Cardiac septum (tissue), 1 donor: ENCODE measurements around the gene TMTC3. TPM values are rescaled to one million over a fixed set of nuclear protein-coding genes. Genes with fewer than 3 reads are reported as not detected.
"Not testable (repeated sequence)": the region's sequence is repeated elsewhere in the genome, so short reads cannot be mapped to it uniquely, and the experiment has no call there.

Experiments used
- DNase-seq: peaks from one replicate; pipeline ENCODE4 v3.0.0-alpha.2; 2020; ENCODE audit warnings: low spot score
- intact Hi-C: fragments of 100-400 bp; cut with DNase I; formaldehyde crosslinking; loops from one replicate; pipeline ENCODE4 v1.14.0; 2022
- long read RNA-seq: library from polyadenylated mRNA; unstranded; transcript quantifications from one replicate; pipeline ENCODE4 v2.0.0, GENCODE V29; 2021
- total RNA-seq: library from RNA; stranded (reverse); fragmentation: NEBNext Ultra II Directional; extraction: Animal tissue kit (Norgen Biotek cat#: 25700); gene quantifications from one replicate; pipeline ENCODE4 v1.2.1, GENCODE V29; 2021
- donor health status: DM: no; HTN: no; CAD: no.

The TMTC3 gene
- 12.2 TPM for total RNA-seq
- long read RNA-seq, full-length matches to known transcripts, result 1 of 3 reads
- long read RNA-seq, partial matches to known transcripts, result 1 of 3 reads
- long read RNA-seq, other reads (novel, unspliced or antisense), result 1 of 3 reads

DNA sequence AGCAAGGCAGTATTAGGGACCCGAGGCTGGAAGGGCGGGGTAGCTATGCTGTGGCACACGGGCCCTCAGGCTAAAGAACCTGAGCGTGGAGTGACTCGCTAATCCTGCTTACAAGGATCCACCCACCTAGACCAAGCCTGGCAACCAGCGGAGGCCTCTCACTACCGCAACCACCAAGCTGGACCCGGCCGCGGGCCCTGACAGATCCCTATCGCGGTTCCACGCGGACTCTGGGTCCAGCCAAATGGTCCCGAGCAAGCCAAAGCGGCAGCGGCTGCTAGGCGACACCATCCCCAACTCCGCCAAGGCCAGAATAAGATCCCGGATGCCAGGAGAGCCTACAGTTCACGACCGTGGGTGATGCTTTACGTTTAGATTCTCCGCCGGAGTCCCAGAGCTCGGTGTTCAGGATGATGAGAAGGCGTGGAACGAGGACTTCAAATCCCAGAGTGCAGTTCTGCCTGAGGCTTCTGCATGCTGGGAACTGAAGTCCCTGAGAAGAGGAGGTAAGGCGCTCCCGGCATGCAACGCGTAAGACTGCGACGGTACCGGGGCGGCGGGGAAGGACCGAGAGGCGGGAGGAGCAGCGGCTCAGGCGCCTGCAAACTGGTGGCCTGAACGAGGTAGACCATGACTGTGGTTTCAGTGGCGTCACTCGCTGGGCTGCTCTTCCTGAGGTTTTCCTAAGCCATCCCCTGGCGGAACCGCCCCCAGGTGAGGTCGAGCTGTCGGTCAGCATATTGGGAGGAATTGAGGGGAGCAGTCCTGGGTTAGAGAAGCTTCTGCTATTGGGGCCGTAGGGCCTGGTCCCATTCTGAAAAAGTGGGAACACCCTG, at the start of gene TMTC3, which contains the start of gene CEP290:
Gene TMTC3 (plus strand): TSS at position 534 of the 836 bp plus-strand sequence. CDS start 6,009 bp downstream, outside the sequence.
Gene CEP290 (minus strand): TSS at position 315 of the 836 bp plus-strand sequence. CDS start 781 bp downstream, outside the sequence.
- intact Hi-C loops, result loop anchor here (5.0 kb wide), 1 partner anchor 1385 kb away; the partner anchor contains the start of gene POC1B
- peak; percentile 97 for DNase-seq

- intact Hi-C loops, result no loop called here
- no peak for DNase-seq
These were observed 49.3 kb upstream of the TMTC3 start for GRCh38 chr12:88092771-88093170.

GRCh38 chr12:88093573-88093972, 48.5 kb upstream of the TMTC3 start:
- intact Hi-C loops, result no loop called here
- no peak for DNase-seq

GRCh38 chr12:88108021-88108420, 34.1 kb upstream of the TMTC3 start:
- intact Hi-C loops, result no loop called here
- DNase-seq, result no peak

DNA sequence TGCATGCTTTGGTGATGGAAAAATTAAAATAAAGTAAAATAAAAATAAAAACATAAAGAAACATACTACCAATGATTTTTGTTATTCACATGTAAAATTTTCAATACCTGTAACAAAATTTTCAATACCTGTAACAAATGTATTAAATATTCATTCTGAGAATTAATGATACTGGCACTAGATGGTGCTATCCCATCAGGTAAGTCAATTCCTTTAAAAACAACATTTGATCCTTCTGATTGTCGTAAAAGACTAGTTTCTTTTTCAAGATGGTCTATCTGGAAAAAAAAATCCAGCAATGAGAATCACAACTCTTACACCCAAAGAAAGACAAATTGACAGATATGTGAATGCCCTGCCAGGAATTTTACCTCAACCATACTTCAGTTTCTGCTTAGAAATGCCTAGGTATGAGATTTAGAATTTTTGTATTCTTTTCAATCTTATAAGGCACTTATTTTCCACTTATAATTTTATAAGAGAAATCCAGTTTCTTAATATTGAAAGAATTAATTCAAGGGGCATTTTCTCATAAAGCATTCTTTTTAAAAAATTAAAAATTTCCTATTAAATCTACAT, 30.9 kb upstream of the TMTC3 start:
- intact Hi-C loops, result loop anchor here (10.0 kb wide), 1 partner anchor 884 kb away; no protein-coding TSS in a partner anchor
- DNase-seq, result no peak

DNA sequence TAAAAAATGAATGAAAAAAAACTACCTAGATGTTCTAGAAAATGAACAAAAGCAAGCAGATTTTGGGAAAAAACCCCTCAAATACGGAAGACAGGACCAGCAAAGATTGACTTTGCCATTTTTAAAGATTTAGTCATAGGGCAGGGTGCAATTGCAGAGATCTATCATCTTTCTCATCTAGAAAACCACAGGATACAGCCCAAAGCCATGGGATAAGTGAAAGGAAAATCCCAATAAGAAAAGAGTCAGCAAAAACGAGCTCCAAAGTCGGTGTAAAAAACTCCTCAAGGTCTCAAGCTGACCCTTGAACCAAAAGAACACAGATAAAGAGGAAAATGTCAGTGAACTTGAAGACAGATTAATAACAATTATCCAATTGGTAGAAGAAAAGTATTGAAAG, 28.2 kb upstream of the TMTC3 start:
- intact Hi-C loops, result loop anchor here (10.0 kb wide), 1 partner anchor 881 kb away; no protein-coding TSS in a partner anchor
- no peak for DNase-seq

GRCh38 chr12:88122666-88123065, 19.4 kb upstream of the TMTC3 start:
- intact Hi-C loops, result no loop called here
- DNase-seq, result no peak

GRCh38 chr12:88127099-88127498, 15.0 kb upstream of the TMTC3 start:
- intact Hi-C loops, result no loop called here
- DNase-seq, result no peak

DNA sequence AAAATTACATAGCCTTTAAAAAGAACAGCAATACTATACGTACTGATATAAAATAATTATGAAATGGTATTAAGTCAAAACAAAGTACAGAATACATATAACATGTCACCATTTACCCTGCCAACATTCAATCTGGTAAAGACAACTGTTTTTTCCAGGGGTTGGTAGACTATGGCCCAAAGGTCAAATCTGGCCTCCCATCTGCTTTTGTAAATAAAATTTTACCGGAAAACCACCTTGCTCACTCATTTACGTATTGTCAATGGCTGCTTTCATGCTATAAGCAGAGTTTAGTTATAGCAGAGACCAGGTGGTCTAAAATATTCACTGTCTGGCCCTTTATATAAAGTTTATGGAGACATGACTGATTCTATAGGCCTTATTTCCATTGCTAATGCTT, 14.3 kb upstream of the TMTC3 start:
- no peak for DNase-seq
- intact Hi-C loops, result no loop called here

DNA sequence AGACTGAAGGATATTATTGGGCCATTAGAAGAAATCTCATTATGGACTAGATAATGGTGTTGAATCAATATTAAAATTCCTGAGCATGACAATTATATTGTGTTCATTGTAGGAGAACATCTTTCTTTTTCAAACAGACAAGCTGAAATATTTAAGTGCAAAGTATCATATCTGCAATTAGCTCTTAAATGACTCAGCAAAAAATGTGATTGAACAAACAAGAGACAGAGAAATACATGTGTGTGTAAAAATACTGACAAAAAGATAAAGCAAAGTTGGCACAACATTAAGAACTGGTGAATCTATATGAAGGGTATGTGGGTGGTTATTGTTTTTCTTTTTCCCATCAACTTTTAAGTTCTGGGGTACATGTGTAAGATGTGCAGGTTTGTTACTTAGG, 9.7 kb upstream of the TMTC3 start:
- intact Hi-C loops, result no loop called here
- DNase-seq, result no peak

DNA sequence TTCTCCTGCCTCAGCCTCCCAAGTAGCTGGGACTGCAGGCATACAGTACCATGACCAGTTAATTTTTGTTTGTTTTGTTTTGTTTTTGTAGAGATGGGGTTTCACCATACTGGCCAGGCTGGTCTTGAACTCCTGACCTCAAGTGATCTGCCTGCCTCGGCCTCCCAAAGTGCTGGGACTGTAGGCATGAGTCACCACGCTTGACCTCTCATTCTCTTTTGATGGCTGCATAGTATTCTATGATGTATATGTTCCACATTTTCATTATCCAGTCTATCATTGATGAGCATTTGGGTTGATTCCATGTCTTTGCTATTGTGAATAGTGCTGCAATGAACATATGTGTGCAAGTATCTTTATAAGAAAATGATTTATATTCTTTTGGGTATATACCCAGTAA, 8.9 kb upstream of the TMTC3 start:
- intact Hi-C loops, DNase-seq: not testable (repeated sequence)

- not testable (repeated sequence) for DNase-seq
- intact Hi-C loops, result loop anchor here (5.0 kb wide), 1 partner anchor 1388 kb away; the partner anchor contains the start of gene POC1B
These were observed 2.4 kb upstream of the TMTC3 start for GRCh38 chr12:88139711-88140110.

DNA sequence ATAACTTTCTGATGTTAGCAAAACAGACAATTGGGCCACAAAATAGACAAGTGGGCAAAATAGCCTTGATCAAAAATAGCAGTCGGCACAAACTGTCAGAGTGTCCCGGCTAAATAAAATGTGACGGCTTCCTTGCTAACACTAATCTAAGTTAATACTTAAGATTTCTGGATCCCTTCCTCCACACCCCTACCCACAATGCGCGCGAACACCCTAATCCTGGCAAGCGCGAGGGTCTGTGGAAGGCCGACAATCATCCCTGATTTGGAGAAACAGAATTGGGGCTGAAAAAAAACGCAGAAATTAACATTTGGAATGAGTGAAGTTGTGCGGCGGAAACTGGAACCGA, 708 bp upstream of the TMTC3 start:
- intact Hi-C loops, result loop anchor here (5.0 kb wide), 1 partner anchor 1386 kb away; the partner anchor contains the start of gene POC1B

DNA sequence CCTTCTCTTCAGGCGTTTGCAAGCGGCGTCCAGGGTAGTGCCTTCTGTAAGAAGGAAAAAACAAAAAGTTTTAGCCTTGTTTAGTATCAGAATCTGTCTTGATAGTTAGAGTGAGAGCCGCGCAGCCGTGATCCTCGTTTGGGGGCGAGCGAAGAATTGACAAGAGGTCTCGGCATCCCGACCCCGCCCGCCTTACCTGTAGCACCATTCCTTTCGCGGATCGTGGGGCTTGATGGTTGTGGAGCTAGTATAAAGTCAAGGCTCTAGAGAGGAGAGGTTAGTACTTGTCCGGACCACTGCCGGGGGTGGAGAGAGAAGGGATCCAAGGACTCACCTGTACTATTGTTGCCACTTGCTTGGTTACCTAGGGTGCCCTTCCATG, 494 bp downstream of the TMTC3 start:
- no peak for DNase-seq
- intact Hi-C loops, result loop anchor here (5.0 kb wide), 1 partner anchor 1385 kb away; the partner anchor contains the start of gene POC1B

More for the DNA sequence above, 708 bp upstream of the TMTC3 start:
- DNase-seq, result no peak

DNA sequence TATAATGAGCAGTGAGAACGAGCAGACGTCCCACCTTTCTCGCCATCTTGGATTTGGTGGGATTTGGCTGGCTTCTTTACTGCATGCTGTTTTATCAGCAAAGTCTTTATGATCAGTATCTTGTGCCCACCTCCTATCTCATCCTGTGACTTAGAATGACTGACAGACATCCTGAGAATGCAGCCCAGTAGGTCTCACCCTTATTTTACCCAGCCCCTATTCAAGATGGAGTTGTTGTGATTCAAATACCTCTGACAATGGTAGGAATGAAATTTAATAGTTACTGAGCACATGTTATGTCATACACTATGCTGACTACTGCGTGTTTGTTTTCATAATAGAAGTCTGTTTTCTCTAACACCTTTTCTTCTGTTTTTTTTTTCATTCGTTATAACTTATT, 1.9 kb downstream of the TMTC3 start:
- DNase-seq, result no peak
- intact Hi-C loops, result loop anchor here (5.0 kb wide), 1 partner anchor 1383 kb away; the partner anchor contains the start of gene POC1B

DNA sequence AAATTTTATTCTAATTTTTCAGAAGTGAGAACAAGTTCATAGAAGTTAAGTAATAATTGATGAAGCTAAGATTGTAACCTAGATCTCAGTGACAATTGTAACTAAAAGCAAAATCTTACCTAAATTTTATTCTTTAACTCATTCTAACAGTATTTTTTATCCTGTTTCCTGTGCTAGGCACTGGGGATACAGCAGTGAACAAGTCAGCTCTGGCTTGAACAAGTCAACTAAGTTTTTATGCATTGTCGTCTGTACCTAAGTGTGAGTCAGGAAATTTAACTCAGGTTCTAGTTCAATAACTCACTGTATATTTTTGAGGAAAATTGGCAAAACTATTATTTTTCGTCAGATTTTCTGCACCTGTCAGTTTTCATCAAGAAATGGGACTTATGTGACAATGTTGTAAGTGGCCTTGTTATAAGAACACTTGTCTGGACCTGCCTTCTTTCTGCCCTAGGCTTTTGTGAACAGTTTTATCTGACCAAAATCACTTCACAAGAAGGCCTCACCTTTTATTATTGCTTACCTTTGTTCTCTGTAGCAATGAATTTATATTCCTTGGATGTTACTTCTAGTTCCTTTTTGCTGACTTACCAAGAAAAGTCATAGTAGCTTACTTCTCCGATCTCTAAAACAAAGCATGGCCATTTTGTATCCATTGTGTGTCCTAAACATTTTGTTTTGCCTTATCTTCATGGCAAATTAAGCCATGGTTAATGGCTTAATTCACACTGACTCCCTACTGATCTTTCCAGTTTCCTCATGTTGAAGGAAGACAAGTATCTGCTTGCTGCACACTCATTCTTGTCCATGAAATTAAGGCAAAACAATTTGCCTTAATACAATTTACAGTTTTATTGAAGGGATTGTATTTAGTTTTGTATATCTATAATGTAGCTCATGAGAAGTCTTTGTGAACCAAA, 2.7 kb downstream of the TMTC3 start:
- DNase-seq, result no peak
- intact Hi-C loops, result loop anchor here (5.0 kb wide), 1 partner anchor 1382 kb away; the partner anchor contains the start of gene POC1B

DNA sequence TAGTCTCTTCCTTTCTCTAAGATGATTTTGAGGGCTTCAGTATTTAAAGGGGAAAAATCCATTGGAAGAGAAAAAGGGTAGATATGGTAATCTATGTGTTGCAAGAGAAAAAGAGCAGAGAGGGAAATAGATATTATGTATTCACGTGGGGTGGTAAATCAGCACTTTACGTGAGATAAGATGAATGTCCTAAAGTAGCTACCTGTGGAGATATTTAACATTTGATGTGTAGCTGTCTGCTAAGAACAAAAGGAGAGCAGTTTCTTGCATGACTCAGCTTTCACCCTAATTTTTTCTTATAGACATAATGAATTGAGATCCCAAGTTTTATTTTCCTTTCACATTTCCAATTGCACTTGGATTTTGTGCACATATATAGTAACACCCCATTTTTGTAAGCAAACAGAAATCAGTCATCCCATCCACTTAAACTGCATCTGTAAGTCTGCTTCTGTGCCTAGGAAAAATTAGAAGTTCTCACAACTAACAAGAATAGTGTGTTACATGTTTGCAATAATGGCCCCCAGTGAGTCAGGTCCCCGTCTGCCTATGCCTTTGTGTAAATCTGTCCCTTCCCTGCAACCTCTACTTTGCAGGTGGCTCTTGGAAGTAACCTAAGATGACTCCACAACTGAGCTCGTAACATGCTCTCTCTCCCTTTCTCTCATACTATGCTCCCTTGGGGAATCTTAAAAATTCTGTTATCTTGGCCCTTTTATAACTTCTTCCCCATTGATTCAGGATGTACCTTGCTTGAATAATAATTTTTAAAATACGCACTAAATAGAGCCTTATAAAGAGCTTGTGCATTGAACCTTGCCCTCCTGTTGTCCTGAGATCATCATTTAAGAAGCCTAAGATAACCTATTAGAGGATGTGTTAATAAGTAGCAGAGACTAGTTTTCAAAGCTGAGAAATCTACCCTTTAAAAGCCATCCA, 3.7 kb downstream of the TMTC3 start:
- intact Hi-C loops, result no loop called here
- no peak for DNase-seq

- intact Hi-C loops, result no loop called here
- no peak for DNase-seq
These were observed 8.0 kb downstream of the TMTC3 start for GRCh38 chr12:88150063-88150462.
